Measurements from ENCODE around the gene ASAP2. TPM values are rescaled to one million over a fixed set of nuclear protein-coding genes. Genes with fewer than 3 reads are reported as not detected.

The ASAP2 gene
- polyA plus RNA-seq, 3 donors = 0.08 to 1.1 (median 0.20) TPM

GRCh38 chr2:9276074-9276473 is 69.5 kb downstream of the ASAP2 start:
- no peak overlapping the region for H3K9ac ChIP-seq (ENCODE audit: insufficient read depth, low read length, poor library complexity, severe bottlenecking)
- no peaks in the 10 kb centered on the region for H3K9me3 ChIP-seq (replicated peaks in 1 of 2; ENCODE audit: control insufficient read depth in 1 of 2, insufficient read depth in 1 of 2, low read length in 2 of 2)
- H3K27ac ChIP-seq (ENCODE audit: low read depth in 1 of 2, low read length in 2 of 2) = no peak overlapping the region
- DNase-seq = no peak
- Mint-ChIP-seq H3K4me1 (peaks cover 16% of the 10 kb centered on the region), H3K36me3 (no peaks in the 10 kb centered on the region), H3K27ac (no peak overlapping the region), H3K27me3 (ENCODE audit: low read depth in 3 of 3) (peaks cover 0 to 4% (median 4%) of the 10 kb centered on the region in 3 donors), H3K9me3 (peaks cover 0 to 7% (median 0%) of the 10 kb centered on the region in 7 donors), H3K4me3 (no peak overlapping the region)
- no peak overlapping the region for H3K4me3 ChIP-seq (replicated peaks in 1 of 3; ENCODE audit: low read depth in 2 of 3, low read length in 3 of 3)
- TF ChIP-seq, protein P1, sequence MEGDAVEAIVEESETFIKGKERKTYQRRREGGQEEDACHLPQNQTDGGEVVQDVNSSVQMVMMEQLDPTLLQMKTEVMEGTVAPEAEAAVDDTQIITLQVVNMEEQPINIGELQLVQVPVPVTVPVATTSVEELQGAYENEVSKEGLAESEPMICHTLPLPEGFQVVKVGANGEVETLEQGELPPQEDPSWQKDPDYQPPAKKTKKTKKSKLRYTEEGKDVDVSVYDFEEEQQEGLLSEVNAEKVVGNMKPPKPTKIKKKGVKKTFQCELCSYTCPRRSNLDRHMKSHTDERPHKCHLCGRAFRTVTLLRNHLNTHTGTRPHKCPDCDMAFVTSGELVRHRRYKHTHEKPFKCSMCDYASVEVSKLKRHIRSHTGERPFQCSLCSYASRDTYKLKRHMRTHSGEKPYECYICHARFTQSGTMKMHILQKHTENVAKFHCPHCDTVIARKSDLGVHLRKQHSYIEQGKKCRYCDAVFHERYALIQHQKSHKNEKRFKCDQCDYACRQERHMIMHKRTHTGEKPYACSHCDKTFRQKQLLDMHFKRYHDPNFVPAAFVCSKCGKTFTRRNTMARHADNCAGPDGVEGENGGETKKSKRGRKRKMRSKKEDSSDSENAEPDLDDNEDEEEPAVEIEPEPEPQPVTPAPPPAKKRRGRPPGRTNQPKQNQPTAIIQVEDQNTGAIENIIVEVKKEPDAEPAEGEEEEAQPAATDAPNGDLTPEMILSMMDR (IDR thresholded peaks at IDR 0.05) = no peak
- H3K79me2 ChIP-seq (ENCODE audit: insufficient read depth, low read length) = no peaks in the 10 kb centered on the region
- peaks cover 0 to 6% of the 10 kb centered on the region in 2 donors for H3K4me1 ChIP-seq (ENCODE audit: control insufficient read depth in 1 of 2, insufficient read depth in 2 of 2, low read length in 2 of 2)
- no peak overlapping the region for H3K4me2 ChIP-seq (replicated peaks; ENCODE audit: extremely low read depth, low read length, poor library complexity, severe bottlenecking)
- H2AFZ ChIP-seq (ENCODE audit: insufficient read depth, low read depth, low read length, poor library complexity, severe bottlenecking) = no peak overlapping the region
- no peaks in the 10 kb centered on the region for H4K20me1 ChIP-seq (ENCODE audit: insufficient read depth, low read length)
- H3K36me3 ChIP-seq (replicated peaks in 1 of 2; ENCODE audit: control insufficient read depth in 1 of 2, insufficient read depth in 2 of 2, low read length in 2 of 2) = no peaks in the 10 kb centered on the region
- intact Hi-C loops (cut with micrococcal nuclease) = no loop called here
- H3K27me3 ChIP-seq (ENCODE audit: control insufficient read depth in 2 of 2, insufficient read depth in 2 of 2, low read length in 2 of 2) = no peaks in the 10 kb centered on the region
- 100% methylated on average over 2 of the region's 2 CpGs for WGBS (ENCODE audit: insufficient coverage)

DNA sequence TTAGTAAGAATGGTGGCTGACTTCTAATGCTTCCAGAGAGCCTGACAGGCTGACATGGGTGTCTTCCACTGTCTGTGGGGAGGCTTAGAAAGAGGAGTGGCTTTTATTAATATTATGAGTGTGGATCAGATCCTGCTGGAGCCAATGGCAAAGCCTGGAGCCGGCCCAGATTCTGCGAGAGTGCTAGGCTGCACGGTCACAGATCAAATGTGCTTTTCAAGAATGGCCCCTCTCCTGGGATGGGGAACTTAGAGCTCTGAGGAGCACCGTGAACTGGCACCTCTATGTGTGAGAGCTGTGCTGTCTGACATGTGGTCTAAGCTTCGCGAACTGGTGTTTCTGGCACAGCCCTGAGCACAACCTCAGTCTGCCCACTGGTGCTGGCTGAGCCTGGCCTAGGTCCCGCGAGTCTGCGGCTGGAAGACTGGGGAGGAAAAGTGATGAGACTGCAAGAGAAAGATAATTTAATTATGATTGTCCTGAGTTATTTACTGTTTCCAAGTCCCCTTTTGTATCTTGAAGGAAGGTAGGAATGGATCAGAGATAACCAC is 70.4 kb downstream of the ASAP2 start:
- peaks cover 0 to 4% (median 4%) of the 10 kb centered on the region in 3 donors for H3K27me3 Mint-ChIP-seq (ENCODE audit: low read depth in 3 of 3)
- Histone ChIP-seq H4K20me1 (ENCODE audit: insufficient read depth, low read length) (no peaks in the 10 kb centered on the region), H3K27me3 (ENCODE audit: control insufficient read depth in 2 of 2, insufficient read depth in 2 of 2, low read length in 2 of 2) (no peaks in the 10 kb centered on the region), H3K4me2 (replicated peaks; ENCODE audit: extremely low read depth, low read length, poor library complexity, severe bottlenecking) (no peak overlapping the region), H3K4me3 (replicated peaks in 1 of 3; ENCODE audit: low read depth in 2 of 3, low read length in 3 of 3) (no peak overlapping the region), H3K9me3 (replicated peaks in 1 of 2; ENCODE audit: control insufficient read depth in 1 of 2, insufficient read depth in 1 of 2, low read length in 2 of 2) (no peaks in the 10 kb centered on the region), H3K79me2 (ENCODE audit: insufficient read depth, low read length) (no peaks in the 10 kb centered on the region), H3K9ac (ENCODE audit: insufficient read depth, low read length, poor library complexity, severe bottlenecking) (no peak overlapping the region), H3K4me1 (ENCODE audit: control insufficient read depth in 1 of 2, insufficient read depth in 2 of 2, low read length in 2 of 2) (peaks cover 0 to 6% of the 10 kb centered on the region in 2 donors), H2AFZ (ENCODE audit: insufficient read depth, low read depth, low read length, poor library complexity, severe bottlenecking) (no peak overlapping the region), H3K27ac (ENCODE audit: low read depth in 1 of 2, low read length in 2 of 2) (no peak overlapping the region), H3K36me3 (replicated peaks in 1 of 2; ENCODE audit: control insufficient read depth in 1 of 2, insufficient read depth in 2 of 2, low read length in 2 of 2) (no peaks in the 10 kb centered on the region)
- DNase-seq = no peak
- TF ChIP-seq, protein P1 (IDR thresholded peaks at IDR 0.05) = no peak
- H3K9me3 Mint-ChIP-seq = peaks cover 0 to 6% (median 0%) of the 10 kb centered on the region in 7 donors
- H3K27ac Mint-ChIP-seq = no peak overlapping the region
- H3K4me1 Mint-ChIP-seq = peaks cover 13% of the 10 kb centered on the region
- no peaks in the 10 kb centered on the region for H3K36me3 Mint-ChIP-seq
- H3K4me3 Mint-ChIP-seq = no peak overlapping the region
- intact Hi-C loops (cut with micrococcal nuclease) = no loop called here
- WGBS (ENCODE audit: insufficient coverage) = 92% methylated on average over 6 of the region's 9 CpGs

All from CD14-positive monocyte (primary cell).